Measurements from ENCODE around the gene NOP14.

DNA sequence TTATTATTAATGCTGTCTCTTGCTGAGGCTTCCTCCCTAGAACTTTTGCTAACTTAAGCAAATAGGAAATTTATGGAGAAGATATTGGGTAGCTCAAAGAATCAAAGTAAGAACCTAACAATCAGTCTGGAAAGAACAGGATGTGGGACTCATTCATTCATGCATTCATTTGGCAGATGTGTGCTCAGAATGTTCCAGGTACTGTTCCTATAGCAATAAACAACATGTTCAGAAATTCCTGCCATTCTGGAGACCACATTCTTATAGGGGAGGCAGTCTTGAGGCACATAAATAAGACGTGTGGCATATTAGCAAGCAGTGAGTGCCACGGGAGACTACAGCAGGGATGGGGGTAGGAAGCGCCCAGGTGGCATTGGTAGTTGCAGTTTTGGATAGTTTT lies 5.2 kb upstream of the NOP14 start:
- TF ChIP-seq CTCF (IDR thresholded peaks at IDR 0.05), result no peak
- TF ChIP-seq ZFX (IDR thresholded peaks at IDR 0.05; ENCODE audit: borderline replicate concordance), result no peak

All from 22Rv1 (cell line).